Measurements from ENCODE around the gene ADAMTS8. TPM values are rescaled to one million over a fixed set of nuclear protein-coding genes. Genes with fewer than 3 reads are reported as not detected.

The ADAMTS8 gene
- total RNA-seq, 1 donor from 2014 or later = 0.96 TPM

GRCh38 chr11:130400781-130401483 lies 27.5 kb downstream of the ADAMTS8 start:
- peaks cover 29% of the 10 kb centered on the region for H3K27me3 Mint-ChIP-seq (ENCODE audit: low read depth)
- no peak for DNase-seq (ENCODE audit: low spot score in 2 of 2, unreplicated experiment in 2 of 2)
- no peak overlapping the region for H3K27ac Mint-ChIP-seq
- H3K9me3 Mint-ChIP-seq = no peaks in the 10 kb centered on the region
- H3K4me3 Mint-ChIP-seq = no peak overlapping the region
- TF ChIP-seq CTCF (IDR thresholded peaks at IDR 0.05; ENCODE audit: unreplicated experiment) = no peak
- no peaks in the 10 kb centered on the region for H3K36me3 Mint-ChIP-seq
- H3K4me1 Mint-ChIP-seq = peaks cover 28% of the 10 kb centered on the region

GRCh38 chr11:130399196-130399595 lies 29.2 kb downstream of the ADAMTS8 start:
- H3K4me3 Mint-ChIP-seq = no peak overlapping the region
- no peak overlapping the region for H3K27ac Mint-ChIP-seq
- no peaks in the 10 kb centered on the region for H3K36me3 Mint-ChIP-seq
- DNase-seq (ENCODE audit: low spot score in 2 of 2, unreplicated experiment in 2 of 2) = no peak
- peaks cover 22% of the 10 kb centered on the region for H3K27me3 Mint-ChIP-seq (ENCODE audit: low read depth)
- peaks cover 28% of the 10 kb centered on the region for H3K4me1 Mint-ChIP-seq
- no peak for TF ChIP-seq CTCF (IDR thresholded peaks at IDR 0.05; ENCODE audit: unreplicated experiment)
- no peaks in the 10 kb centered on the region for H3K9me3 Mint-ChIP-seq

- Mint-ChIP-seq H3K27ac (no peak overlapping the region), H3K4me3 (no peak overlapping the region), H3K9me3 (no peaks in the 10 kb centered on the region), H3K27me3 (ENCODE audit: low read depth) (peaks cover 27% of the 10 kb centered on the region), H3K4me1 (peaks cover 17% of the 10 kb centered on the region), H3K36me3 (no peaks in the 10 kb centered on the region)
- TF ChIP-seq CTCF (IDR thresholded peaks at IDR 0.05; ENCODE audit: unreplicated experiment) = no peak
- no peak for DNase-seq (ENCODE audit: low spot score in 2 of 2, unreplicated experiment in 2 of 2)
These were observed 30.6 kb downstream of the ADAMTS8 start for GRCh38 chr11:130397780-130398179.

- no peak overlapping the region for H3K4me3 Mint-ChIP-seq
- no peak for DNase-seq (ENCODE audit: low spot score in 2 of 2, unreplicated experiment in 2 of 2)
- peaks cover 35% of the 10 kb centered on the region for H3K27me3 Mint-ChIP-seq (ENCODE audit: low read depth)
- H3K27ac Mint-ChIP-seq = no peak overlapping the region
- TF ChIP-seq CTCF (IDR thresholded peaks at IDR 0.05; ENCODE audit: unreplicated experiment) = no peak
- H3K4me1 Mint-ChIP-seq = peaks cover 14% of the 10 kb centered on the region
- H3K9me3 Mint-ChIP-seq = no peaks in the 10 kb centered on the region
- no peaks in the 10 kb centered on the region for H3K36me3 Mint-ChIP-seq
These were observed 31.4 kb downstream of the ADAMTS8 start for GRCh38 chr11:130396965-130397364.

- Mint-ChIP-seq H3K36me3 (no peaks in the 10 kb centered on the region), H3K4me3 (no peak overlapping the region), H3K9me3 (no peaks in the 10 kb centered on the region), H3K27ac (no peak overlapping the region), H3K27me3 (ENCODE audit: low read depth) (peaks cover 40% of the 10 kb centered on the region), H3K4me1 (peaks cover 8% of the 10 kb centered on the region)
- no peak for TF ChIP-seq CTCF (IDR thresholded peaks at IDR 0.05; ENCODE audit: unreplicated experiment)
- no peak for DNase-seq (ENCODE audit: low spot score in 2 of 2, unreplicated experiment in 2 of 2)
These were observed 33.8 kb downstream of the ADAMTS8 start for GRCh38 chr11:130394615-130395014.

Measured in mesothelial cell of epicardium (in vitro differentiated cells).